GM21390 (cell line): ENCODE measurements around the gene DGLUCY.
"Not testable (repeated sequence)": the region's sequence is repeated elsewhere in the genome, so short reads cannot be mapped to it uniquely, and the experiment has no call there.

Experiments
- ATAC-seq: cut with Tn5 transposase; IDR thresholded peaks from one replicate; pipeline ENCODE4 v1.9.1; 2021; ENCODE audit not compliant: unreplicated experiment

DGLUCY gene

DNA sequence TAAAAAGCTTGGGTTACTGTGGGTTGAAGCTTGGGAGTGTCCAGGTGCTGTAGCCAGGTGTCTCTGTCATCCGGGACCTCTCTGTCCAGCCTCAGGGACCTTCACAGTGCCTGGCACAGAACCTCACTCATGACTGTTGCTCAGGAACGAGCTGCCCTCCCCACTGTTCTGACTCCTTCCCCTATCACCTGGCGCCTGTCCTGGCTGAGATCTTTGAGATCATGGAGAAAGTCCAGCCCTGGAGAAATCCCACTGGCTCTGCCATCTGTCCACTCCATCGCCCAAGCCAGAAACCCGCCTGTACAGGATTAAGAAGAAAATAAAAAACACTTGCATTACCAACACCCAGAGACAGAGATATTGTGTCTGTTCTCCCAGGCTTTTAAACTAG, 53.5 kb downstream of the DGLUCY start:
- no peak for ATAC-seq

DNA sequence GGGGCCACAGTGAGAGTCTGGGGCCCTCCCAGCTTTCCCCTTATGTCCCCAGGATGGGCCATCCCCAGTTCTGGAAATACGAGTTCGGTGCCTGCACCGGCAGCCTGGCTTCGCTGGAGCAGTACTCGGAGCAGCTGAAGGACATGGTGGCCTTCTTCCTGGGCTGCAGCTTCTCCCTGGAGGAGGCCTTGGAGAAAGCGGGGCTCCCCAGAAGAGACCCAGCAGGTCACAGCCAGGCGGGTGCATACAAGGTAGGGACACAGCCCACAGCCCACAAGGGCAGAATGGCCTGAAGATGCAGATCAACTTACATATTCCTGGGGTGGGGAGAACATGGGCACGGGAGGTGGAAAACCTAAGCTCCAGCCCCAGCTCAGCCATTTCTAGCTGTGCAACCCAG, 56.1 kb downstream of the DGLUCY start:
- no peak for ATAC-seq

DNA sequence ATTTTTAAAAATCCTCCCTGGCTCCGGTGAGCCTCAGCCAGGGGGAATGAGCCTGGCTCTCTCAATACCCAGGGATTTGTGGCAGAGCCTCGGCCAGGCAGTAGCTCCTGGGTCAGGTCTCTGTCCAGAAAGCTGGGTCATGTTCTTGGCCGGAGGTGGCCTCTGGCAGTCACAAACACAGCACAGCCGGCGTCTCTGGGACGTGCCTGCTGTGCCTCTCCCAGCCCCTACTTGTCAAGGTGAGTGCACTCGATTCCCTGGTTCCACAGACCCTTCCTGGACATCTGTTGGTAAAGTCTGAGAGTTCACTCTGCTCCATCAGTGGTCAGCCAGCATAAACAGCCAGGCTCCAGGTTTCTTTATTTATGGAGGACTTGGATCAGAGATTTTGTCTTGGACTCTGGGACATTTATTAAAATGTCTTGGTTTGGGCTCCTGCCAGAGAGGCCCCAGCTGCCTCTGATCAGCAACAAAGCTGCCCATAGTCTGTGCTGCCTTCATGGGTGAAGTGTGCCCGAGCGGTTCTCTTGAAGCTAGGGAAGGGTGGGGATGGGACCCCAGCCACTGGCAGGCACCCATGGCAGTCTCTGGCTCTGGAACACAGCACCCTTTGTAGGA, 56.7 kb downstream of the DGLUCY start:
- no peak for ATAC-seq

DNA sequence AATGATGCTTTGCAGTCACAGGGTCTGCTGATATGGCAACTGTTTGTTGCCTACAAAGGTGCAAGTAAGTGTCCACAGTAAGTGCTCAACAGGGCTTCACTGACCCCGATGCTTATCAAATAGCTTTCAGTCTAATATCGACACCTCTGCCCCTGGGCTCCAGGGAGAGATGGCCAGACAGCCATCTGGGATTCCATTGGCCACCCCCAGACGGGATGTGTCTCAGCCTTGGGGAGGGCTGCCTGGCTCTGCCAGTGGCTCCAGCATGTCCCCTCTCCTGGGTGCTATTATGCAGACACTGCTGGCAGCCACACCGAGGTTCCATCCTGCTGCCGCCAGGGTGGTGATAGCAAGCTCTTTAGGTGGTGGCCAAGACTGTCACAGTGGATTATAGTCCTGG, 57.4 kb downstream of the DGLUCY start:
- no peak for ATAC-seq

DNA sequence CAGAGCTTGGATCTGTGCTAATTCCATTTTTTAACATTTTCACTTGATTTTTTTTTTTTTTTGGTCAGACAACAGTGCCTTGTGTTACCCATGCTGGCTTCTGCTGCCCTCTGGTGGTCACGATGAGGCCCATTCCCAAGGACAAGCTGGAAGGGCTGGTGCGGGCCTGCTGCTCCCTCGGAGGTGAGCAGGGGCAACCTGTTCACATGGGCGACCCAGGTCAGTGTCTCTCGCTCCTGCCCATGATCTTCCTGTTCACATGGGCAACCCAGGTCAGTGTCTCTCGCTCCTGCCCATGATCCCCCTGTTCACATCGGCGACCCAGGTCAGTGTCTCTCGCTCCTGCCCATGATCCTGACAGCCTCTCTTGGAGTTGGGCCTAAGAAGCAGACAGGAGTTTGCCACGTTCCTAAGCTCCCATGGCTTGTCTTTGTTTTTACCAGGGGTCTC, 59.4 kb downstream of the DGLUCY start:
- ATAC-seq, result no peak

DNA sequence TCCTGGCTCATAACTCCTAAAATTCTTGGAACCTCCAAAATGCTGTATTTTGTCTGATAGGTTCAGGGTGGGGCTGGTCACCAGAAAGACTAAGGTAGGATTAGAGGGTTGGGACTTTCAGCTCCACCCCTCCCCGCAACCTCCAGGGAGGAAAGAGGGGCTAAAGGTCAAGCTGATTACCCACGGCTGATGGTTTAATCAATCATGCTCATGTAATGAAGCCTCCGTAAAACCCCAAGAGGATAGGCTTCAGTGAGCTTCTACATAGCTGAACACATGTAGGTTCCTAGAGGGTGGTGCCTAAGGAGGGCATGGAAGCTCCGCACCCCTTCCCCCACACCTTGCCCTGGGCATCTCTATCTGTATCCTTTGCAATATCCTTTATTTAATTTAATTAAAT, 60.0 kb downstream of the DGLUCY start:
- no peak for ATAC-seq

DNA sequence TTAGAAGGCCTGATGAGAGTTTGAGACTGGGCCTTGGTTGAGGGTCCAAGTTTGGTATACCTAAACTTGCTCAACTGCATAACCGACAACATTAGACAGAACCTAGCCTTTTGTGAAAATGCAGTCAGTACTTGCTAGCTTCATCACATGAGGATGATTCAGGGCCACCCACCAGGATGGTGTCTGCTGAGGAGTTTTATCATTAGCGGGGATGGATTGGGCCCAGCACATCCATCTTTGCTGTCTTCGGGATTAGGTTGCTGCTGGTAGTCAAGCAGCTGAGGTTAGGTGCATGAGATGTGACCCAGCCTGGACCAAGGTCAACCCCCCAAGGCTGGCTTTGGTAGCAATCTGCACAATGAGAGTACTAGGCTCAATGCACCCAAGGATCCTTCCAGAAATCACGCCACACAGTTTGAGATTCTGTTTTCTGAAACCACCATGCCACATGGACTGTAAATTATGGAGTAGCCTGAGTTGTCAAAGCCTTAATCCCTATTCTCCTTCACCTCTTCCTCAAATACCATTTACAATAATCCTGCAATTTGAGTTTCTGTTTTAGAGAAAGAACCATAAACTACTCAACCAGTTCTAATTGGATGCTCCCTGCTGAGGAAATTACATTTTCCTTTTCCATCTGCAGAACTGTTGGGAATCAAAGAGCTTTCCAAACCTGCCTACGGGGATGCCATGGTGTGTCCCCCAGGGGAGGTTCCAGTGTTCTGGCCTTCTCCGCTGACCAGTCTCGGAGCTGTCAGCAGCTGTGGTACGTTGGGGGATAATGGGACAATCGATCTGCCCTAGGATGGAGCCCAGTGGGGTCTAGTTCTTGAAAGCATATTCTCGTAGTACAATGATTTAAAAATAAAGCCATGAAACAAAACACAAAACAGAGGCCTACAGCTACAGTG, 61.7 kb downstream of the DGLUCY start:
- no peak for ATAC-seq

DNA sequence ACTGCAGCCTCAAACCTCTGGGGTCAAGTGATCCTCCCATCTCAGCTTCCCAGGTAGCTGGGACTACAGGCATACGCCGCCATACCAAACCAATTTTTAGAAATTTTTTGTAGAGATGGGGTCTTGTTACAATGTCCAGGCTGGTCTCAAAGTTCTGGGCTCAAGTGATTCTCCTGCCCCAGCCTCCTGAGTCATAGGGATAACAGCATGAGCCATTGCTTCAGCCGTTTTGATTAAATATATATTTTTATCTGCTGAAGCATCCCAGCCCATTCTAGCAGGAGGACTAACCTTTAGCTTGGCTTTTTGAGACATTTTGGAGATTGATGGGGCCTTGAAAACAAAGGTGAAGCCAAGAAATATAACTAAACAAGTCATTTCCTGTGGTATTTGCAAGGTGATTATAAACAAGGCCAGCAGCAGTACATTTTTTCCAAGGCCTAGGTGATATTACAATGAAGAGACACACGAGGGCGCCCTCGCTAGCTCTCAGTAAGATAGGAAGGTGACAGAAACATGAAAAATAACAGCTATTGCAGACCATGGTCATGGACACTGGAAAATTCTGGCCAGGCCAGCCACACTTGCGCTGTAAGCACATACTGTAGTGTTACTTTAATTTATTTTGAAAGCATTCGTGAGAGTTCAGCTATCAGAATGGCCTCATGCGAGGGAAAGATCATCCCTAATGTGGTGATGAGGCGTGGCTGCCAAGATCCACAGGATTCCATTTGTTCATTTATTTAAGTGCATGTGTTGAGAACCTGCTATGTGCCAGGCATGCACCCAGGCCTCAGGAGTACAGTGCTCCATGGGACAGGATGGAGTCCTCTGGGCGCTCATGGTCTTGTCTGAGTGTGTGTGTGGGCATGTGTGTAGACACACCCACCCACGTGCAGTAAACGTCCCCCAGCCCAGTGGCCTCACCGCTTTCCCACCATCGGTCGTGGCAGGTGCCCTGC, 63.5 kb downstream of the DGLUCY start:
- no peak for ATAC-seq

DNA sequence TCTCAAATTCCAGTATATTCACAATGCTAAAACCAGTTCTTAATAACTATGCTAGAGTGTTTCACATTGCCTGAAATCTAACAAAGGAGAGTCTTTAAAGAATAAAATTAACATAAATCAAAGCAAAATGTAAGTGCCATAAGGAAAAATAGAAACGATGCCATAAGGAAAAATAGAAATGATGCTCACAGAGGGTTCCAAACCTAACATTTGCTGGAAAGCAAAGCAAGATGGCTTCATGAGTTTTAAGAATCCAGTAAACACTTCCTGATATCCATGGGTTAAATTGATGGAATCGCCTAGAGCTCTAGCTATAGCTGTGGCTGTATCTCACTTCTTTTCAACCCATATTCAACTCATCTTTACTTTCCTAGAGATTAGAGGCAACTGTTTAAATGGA, 66.7 kb downstream of the DGLUCY start:
- ATAC-seq, result no peak

DNA sequence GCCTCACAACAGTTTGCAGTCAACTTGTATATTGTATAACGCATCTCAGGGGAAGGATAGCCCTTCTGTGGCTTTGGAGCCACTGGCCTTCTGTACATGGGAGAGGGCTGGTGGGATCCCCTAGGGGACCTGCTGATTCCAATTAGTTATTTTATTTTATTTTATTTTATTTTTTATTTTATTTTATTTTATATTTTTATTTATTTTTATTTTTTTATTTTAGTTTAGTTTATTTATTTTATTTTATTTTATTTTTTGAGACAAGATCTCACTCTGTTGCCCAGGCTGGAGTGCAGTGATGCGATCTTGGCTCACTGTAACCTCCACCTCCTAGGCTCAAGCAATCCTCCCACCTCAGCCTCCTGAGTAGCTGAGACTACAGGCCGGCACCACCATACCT, 68.9 kb downstream of the DGLUCY start:
- not testable (repeated sequence) for ATAC-seq

DNA sequence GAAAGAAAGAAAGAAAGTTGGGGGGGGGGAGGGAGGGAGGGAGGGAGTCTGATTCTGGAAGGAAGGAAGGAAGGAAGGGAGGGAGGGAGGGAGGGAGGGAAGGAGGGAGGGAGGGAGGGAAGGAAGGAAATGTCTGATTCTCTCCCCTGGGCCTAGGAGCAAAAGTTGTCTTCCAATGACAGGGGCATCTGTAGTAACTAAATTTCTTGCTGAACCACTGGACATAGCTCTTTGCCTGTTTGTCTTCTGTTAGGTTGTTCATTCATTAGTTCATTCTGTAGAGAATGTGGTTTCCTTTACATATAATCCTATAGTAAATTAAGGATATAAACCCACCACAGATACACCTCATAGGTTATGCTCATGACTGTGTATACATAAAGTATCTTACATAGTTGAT, 70.7 kb downstream of the DGLUCY start:
- ATAC-seq, result no peak

DNA sequence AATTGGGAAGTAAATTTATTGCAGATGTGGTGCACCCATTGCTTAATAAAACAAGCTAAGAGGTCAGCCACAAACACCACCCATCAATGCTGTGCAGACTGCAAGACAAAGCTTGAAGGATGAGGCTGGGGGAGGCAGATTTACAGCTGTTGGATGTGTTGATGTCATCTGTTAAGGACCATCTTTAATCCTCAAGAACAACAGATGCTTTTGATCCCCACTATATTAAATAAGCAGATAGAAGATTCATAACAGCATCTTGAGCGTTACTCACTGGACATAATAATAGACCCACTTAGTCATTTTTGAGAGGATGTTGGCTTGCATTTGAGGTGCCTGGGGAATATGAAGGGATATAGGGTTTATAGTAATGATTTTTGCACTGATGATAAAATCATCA, 71.8 kb downstream of the DGLUCY start:
- no peak for ATAC-seq

DNA sequence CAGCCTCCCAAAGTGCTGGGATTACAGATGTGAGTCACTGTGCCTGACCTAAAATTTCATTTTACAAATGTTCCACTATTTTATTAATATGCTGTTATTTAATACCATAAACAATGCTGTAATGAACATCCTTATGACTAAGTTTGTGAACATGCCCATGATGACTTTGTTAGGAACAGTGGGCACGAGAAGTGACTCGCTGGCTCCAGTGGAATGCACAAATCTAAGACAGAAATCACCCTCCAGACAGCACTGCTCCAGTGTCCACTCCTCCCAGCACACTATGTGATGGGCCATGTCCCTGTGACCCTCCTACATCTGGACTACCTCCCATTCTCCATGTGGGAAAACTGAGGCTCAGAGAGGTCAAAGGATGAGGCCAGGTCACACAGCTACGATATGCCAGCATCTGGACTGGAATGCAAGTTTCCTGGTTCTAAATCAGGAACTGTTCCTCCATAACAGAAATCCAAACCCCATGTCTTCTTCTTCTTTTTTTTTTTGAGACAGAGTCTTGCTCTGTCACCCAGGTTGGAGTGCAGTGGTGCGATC, 72.7 kb downstream of the DGLUCY start:
- ATAC-seq, result no peak

DNA sequence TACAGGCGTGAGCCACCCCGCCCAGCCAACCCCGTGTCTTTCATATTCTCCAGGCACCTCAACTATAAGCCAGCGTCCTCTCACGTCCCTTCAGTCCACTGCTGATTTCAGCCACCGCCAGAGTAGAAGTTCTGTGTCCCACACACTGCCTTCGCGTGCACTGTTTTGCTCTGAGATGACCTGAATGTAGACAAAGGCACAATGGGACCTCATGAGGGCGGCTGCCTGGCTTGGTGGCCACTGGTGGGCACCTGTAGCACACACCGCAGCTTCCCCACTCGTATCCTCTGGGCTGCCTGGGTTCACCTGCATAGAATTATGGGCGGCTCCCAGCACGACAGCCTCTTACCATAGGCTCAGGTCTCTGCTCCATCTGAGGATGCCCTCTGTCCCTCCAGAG, 73.4 kb downstream of the DGLUCY start:
- no peak for ATAC-seq

DNA sequence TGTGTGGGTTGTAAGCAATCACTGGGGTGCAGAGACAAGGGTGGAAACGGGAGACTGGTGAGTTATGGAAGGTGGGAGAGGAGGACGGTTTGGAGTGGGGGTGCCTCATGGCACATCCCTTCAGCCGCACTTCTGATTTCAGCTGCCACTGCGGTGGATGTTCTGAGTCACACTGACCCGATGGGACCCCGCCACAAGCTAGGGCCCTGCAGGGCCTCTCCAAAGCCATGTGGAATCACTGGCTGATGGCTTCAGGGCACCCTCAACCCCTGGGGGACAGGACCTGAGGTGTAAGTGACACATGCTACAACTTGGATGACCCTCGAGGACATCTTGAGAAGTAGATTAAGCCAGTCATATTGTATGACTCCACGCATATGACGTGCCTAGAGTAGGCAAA, 77.0 kb downstream of the DGLUCY start:
- no peak for ATAC-seq

DNA sequence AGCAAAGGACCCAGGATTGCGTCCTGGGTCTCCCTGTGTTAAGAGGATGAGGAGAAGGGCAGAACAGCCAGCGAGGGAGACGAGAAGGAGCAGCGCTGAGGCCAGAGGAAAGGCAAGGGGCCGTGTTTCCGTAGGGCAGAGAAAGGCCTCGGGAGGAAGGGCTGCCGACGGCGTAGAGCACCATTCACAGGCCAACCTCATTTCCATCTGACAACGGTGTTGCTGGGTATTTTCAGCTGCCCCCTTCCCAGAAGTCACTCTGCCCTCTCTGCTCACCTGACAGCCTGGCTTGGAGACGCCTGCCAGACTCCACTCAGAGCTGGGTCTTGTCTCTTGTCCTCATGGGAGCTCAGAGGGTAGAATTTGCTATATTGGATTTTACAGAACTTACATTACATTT, 79.2 kb downstream of the DGLUCY start:
- ATAC-seq, result no peak

DNA sequence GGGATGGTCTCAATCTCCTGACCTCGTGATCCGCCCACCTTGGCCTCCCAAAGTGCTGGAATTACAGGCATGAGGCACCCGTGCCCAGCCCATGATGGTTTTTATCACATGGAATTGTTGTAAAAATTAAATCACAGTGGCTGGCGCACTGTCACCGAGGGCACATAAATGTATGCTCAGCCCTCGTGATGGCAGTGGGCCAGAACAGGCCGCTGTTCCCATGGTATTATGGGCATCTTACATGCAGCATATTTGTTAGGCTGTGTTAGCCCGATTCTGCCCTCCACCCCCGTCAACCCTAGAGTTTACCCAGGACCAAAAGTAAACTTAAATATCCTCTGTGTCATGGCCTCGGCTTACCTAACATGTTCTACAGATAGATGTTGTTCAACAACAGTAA, 82.0 kb downstream of the DGLUCY start:
- ATAC-seq, result no peak

DNA sequence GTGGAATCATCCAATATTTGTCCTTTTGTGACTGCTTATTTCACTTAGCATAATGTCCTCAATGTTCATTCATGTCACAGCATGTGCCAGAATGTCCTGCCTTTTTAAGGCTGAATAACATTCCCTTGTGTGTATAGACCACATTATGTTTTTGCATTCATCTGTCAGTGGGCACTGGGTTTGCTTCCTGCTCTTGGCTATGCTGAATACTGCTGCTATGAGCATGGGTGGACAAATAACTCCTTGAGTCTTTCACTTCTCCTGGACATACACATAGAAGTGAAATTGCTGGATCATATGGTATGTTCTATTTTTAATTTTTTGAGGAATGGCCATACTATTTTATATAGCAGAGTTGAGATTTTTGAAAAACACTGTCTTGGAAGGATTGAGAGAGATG, 83.8 kb downstream of the DGLUCY start:
- no peak for ATAC-seq

DNA sequence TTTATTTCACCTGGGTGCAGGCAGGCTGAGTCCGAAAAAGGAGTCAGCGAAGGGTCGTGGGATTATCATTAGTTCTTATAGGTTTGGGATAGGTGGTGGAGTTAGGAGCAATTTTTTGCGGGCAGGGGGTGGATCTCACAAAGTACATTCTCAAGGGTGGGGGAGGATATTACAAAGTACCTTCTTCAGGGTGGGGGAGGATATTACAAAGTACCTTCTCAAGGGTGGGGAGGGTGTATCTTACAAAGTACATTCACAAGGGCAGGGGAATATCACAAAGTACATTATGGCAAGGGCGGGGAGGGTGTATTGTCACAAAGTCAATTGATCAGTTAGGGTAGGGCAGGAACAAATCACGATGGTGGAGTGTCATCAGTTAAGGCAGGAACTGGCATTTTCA, 86.9 kb downstream of the DGLUCY start:
- not testable (repeated sequence) for ATAC-seq

DNA sequence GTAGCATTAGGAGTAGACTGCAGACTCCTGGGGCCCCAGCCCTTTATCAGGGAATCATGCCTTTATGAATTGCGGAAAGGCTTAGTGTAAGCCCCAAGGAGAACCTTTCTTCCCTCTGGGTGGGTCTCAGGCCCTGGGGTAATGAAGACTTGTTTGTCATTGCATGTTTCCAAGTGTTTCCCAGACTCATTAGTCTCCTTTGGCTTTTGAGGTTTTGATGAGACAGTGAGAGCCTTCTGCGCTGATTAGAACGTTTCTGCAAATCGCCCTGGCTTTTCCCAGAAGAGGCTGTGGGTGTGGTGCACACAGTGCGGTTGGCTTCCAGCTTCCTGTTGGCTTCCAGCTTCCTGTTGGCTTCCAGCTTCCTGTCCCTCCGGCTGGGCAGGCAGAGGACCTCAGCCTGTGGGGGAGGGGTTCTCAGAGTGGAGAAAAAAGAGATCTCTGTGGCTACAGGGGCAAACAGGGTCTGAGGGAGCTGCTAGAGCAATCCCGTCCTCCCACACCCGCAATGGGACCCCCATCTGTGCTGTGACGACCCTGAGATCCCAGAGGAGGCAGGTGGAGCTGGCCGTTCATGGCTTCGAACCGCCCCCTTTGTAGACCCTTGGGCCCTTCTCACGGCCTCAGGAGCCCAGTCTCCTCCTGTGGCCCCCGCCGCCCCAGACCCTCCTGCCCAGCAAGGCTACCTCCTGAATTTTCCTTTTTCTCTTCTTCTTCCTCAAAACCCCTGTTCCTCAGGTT, 88.5 kb downstream of the DGLUCY start:
- no peak for ATAC-seq
